NCI-H748 (cell line): ENCODE results near the gene SSU72.
"Not testable (repeated sequence)": the region's sequence is repeated elsewhere in the genome, so short reads cannot be mapped to it uniquely, and the experiment has no call there.

Source experiments
- DNase-seq: peaks from one replicate; lab custom pipeline; 2025; ENCODE audit not compliant: unreplicated experiment; lab: John Stamatoyannopoulos, UW

Gene SSU72

DNA sequence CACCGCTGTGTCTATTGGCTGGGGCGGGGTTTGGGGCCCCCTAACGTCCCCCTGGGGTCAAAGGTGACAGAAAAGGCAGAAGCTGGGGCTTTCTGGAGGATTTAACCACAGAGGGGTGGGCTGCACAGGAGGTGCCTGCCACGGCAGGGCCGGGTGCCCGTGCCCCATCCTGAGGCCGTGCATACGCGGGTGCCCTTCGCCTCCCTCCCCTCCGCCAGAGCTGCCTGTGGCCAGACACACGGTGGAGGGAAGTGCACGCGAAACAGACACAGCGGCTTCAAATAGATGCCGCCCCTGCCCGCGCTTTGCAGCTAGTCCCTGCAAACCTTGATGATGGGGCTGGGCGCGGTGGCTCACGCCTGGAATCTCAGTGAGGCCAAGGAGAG, 65.2 kb downstream of the SSU72 start:
- not testable (repeated sequence) for DNase-seq

DNA sequence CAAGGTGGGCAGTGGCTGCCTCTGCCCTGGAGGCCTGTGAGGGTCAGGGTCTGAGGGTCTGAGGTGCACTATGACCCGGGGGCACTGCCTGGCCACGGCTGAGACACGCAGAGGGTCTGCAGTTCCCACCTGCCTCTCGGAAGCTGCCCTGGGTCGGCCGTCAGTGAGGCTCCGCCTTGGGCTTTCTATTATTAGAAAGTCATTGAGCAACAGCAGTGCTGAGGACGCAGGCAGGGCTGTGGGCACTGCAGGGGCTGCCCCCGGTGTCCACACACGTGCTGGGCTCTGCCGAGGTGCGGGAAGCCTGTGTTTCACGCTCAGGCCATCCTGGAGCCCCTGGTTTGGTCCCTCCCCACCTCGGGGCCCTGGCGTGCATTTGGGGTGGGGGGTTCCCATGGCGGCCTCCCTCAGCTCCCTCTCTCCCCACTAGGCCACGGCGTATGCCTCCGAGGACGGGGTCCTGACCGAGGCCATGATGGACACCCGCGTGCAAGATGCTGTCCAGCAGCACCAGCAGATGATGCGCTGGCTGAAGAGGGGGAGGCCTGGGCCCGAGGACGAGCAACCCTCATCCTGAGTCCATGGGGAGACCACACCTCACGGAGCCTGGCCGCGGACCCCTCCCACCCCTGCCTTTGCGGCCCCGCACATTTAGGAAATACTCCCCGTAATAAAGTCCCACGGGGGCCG, 65.7 kb downstream of the SSU72 start:
- DNase-seq: not testable (repeated sequence)

DNA sequence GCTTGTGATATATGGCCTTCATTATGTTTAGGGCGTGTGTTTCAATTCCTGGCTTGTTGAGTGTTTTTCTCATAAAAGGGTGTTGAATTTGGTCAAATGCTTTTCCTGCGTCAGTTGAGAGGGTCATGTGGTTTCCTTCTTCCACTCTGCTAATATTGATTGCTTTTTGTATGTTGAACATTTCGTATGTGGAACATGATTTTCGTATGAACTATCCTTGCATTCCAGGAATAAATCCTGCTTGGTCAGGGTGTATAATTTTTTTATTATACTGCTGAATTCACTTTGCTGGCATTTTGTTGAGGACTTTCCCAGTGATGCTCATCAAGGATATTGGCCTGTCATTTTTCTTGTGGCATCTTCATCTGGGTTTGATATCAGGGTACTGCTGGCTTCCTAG, 67.4 kb downstream of the SSU72 start:
- DNase-seq: no peak

DNA sequence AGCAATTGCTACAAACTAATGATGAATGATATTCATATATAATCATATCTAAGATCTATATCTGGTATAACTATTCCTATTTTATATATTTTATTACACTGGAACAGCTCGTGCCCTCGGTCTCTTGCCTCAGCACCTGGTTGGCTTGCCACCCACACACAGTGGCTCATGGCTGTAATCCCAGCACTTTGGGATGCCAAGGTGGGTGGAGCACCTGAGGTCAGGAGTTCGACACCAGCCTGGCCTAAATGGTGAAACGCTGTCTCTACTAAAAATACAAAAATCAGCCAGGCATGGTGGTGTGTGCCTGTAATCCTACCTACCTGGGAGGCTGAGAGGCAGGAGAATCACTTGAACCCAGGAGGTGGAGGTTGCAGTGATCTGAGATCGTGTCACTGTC, 68.9 kb downstream of the SSU72 start:
- not testable (repeated sequence) for DNase-seq

DNA sequence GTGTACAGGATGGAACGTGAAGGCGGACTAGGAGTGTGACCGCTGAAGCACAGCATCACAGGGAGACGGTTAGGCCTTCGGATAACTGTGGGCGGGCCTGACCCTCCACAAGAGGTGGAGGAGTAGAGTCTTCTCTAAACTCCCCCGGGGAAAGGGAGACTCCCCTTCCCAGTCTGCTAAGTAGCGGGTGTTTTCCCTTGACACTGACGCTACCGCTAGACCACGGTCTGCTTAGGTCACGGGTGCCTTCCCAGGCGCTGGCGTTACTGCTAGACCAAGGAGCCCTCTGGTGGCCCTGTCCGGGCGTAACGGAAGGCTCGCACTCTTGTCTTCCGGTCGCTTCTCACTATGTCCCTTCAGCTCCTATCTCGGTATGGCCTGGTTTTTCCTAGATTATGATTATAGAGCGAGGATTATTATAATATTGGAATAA, 69.3 kb downstream of the SSU72 start:
- peak; percentile 2 for DNase-seq

DNA sequence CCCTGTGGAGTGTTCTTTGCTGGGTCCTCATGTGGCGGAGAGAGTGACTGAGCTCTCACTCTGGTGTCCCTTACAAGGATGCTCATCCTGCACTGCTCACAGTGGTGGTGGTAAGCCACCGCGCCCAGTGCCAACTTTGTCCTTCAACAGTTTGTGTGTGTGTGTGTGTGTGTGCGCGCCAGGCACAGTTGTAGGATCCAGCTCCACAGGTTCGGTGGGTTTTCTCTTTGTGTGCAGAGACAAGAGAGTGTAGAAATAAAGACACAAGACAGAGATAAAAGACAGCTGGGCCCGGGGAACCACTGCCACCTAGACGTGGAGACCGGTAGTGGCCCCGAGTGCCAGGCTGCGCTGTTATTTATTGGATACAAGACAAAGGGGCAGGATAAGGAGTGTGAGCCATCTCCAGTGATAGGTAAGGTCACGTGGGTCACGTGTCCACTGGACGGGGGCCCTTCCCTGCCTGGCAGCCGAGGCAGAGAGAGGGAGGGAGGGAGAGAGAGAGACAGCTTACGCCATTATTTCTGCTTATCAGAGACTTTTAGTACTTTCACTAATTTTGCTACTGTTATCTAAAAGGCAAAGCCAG, 69.8 kb downstream of the SSU72 start:
- DNase-seq: peak; percentile 60

- not testable (repeated sequence) for DNase-seq
Measured at GRCh38 chr1:1495461-1495975, 79.1 kb downstream of the SSU72 start.

DNA sequence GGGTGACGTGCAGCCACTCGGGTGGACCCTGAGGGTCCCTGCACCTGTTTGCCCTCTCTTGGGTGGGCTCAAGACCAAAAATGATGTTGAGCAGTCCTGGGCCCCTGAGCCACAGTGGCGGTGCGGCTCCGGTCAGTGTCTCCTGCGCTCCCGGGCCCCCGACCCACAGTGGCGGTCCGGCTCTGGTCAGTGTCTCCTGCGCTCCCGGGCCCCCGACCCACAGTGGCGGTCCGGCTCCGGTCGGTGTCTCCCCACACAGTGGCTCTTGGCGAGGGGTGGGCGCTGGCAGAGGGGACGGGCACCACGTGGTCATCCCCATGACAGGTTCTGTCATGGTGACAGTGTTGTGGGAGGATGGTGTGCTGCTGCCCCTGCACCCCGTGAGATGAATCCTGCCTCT, 80.4 kb downstream of the SSU72 start:
- DNase-seq: not testable (repeated sequence)
